Measurements from ENCODE around the gene GABRA5. TPM values are rescaled to one million over a fixed set of nuclear protein-coding genes. Genes with fewer than 3 reads are reported as not detected.
A peak's percentile ranks its signal among the peaks of the same experiment; 100 is the strongest.

GABRA5 gene
- total RNA-seq, 1 experiment from 2014 or later, result not detected

DNA sequence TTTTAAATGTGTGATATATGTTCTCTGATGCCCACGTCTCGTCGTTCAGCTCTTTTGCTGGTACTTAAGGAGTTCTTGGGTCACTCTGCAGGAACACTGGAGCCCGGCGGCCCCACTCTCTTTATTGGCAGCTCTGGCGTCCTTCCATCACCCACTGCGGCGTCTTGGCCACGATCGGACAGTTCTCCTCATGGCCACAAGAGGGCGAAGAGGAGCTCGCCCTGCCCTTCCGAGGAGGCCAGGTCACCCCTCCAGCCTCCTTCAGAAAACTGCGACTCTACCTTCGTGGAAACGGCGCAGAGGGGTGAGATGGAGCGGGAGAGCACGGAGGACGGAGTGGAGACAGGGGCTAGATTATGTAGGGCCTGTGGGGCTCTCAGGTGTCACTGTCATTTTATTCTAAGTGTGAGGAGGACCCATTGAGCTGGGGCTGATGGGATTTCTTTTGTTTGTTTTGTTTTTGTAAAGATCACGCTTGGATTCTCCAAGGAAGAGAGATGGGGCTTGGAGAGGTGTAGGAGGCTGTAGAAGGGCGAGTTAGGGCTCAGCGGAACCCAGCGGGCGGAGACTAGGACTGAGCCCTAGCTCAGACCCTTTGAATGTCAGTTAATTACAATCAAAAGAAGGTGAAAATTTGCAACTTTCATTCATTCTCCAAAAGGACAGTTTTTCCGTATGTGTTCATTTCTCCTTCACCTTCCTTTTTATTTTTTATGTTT is 28.0 kb upstream of the GABRA5 start:
- no peak overlapping the region for H3K4me3 ChIP-seq (ENCODE audit: low read depth, low read length)
- H3K9me3 ChIP-seq, result peaks cover 8% of the 10 kb centered on the region
- Mint-ChIP-seq H3K36me3 (ENCODE audit: insufficient read depth, unreplicated experiment) (no peaks in the 10 kb centered on the region), H3K27me3 (ENCODE audit: insufficient read depth, unreplicated experiment) (peaks cover 4% of the 10 kb centered on the region), H3K4me3 (ENCODE audit: unreplicated experiment) (no peak overlapping the region), H3K27ac (ENCODE audit: unreplicated experiment) (no peak overlapping the region), H3K9me3 (ENCODE audit: unreplicated experiment) (peaks cover 24% of the 10 kb centered on the region), H3K4me1 (ENCODE audit: low read depth, unreplicated experiment) (no peaks in the 10 kb centered on the region)
- intact Hi-C loops (cut with micrococcal nuclease; ENCODE audit: unreplicated experiment), result loop anchor here (1.0 kb wide), 1 partner anchor 25 kb away; no protein-coding TSS in a partner anchor
- TF ChIP-seq, protein P1, sequence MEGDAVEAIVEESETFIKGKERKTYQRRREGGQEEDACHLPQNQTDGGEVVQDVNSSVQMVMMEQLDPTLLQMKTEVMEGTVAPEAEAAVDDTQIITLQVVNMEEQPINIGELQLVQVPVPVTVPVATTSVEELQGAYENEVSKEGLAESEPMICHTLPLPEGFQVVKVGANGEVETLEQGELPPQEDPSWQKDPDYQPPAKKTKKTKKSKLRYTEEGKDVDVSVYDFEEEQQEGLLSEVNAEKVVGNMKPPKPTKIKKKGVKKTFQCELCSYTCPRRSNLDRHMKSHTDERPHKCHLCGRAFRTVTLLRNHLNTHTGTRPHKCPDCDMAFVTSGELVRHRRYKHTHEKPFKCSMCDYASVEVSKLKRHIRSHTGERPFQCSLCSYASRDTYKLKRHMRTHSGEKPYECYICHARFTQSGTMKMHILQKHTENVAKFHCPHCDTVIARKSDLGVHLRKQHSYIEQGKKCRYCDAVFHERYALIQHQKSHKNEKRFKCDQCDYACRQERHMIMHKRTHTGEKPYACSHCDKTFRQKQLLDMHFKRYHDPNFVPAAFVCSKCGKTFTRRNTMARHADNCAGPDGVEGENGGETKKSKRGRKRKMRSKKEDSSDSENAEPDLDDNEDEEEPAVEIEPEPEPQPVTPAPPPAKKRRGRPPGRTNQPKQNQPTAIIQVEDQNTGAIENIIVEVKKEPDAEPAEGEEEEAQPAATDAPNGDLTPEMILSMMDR (IDR thresholded peaks at IDR 0.05; ENCODE audit: insufficient read depth in 1 of 2, low read depth in 1 of 2, low read length in 1 of 2, severe bottlenecking in 1 of 2, unreplicated experiment in 1 of 2), result peak; percentile 30 to 60
- ChIA-PET POLR2A (no interaction called here), CTCF (interaction anchor here (0.7 to 0.8 kb wide), 2 partner anchors 13 to 25 kb away, joined by 3 read pairs; no protein-coding TSS in a partner anchor)
- no peaks in the 10 kb centered on the region for H3K36me3 ChIP-seq (ENCODE audit: control insufficient read depth, insufficient read depth, low read length)
- H3K27me3 ChIP-seq (replicated peaks; ENCODE audit: control insufficient read depth, insufficient read depth, low read length), result no peaks in the 10 kb centered on the region
- no peaks in the 10 kb centered on the region for H3K4me1 ChIP-seq
- BruUV-seq (replicated peaks), result no TSS peak
- peak in 1 of 2 experiments; percentile 34 for DNase-seq

GRCh38 chr15:26841514-26841913 is 25.3 kb upstream of the GABRA5 start:
- no peaks in the 10 kb centered on the region for H3K4me1 Mint-ChIP-seq (ENCODE audit: low read depth, unreplicated experiment)
- ChIA-PET CTCF (no interaction called here), POLR2A (no interaction called here)
- Histone ChIP-seq H3K9me3 (peaks cover 5% of the 10 kb centered on the region), H3K4me3 (ENCODE audit: low read depth, low read length) (no peak overlapping the region), H3K4me1 (no peaks in the 10 kb centered on the region), H3K27me3 (replicated peaks; ENCODE audit: control insufficient read depth, insufficient read depth, low read length) (no peaks in the 10 kb centered on the region), H3K36me3 (ENCODE audit: control insufficient read depth, insufficient read depth, low read length) (no peaks in the 10 kb centered on the region)
- DNase-seq, result no peak
- no peak overlapping the region for H3K4me3 Mint-ChIP-seq (ENCODE audit: unreplicated experiment)
- no TSS peak for BruUV-seq (replicated peaks)
- peaks cover 24% of the 10 kb centered on the region for H3K9me3 Mint-ChIP-seq (ENCODE audit: unreplicated experiment)
- H3K27ac Mint-ChIP-seq (ENCODE audit: unreplicated experiment), result no peak overlapping the region
- TF ChIP-seq, protein P1 (IDR thresholded peaks at IDR 0.05; ENCODE audit: insufficient read depth in 1 of 2, low read depth in 1 of 2, low read length in 1 of 2, severe bottlenecking in 1 of 2, unreplicated experiment in 1 of 2), result no peak
- no peaks in the 10 kb centered on the region for H3K36me3 Mint-ChIP-seq (ENCODE audit: insufficient read depth, unreplicated experiment)
- H3K27me3 Mint-ChIP-seq (ENCODE audit: insufficient read depth, unreplicated experiment), result peaks cover 4% of the 10 kb centered on the region
- intact Hi-C loops (cut with micrococcal nuclease; ENCODE audit: unreplicated experiment), result no loop called here

GRCh38 chr15:26841941-26842340 is 24.9 kb upstream of the GABRA5 start:
- Mint-ChIP-seq H3K27me3 (ENCODE audit: insufficient read depth, unreplicated experiment) (peaks cover 4% of the 10 kb centered on the region), H3K9me3 (ENCODE audit: unreplicated experiment) (peaks cover 21% of the 10 kb centered on the region), H3K4me3 (ENCODE audit: unreplicated experiment) (no peak overlapping the region), H3K4me1 (ENCODE audit: low read depth, unreplicated experiment) (no peaks in the 10 kb centered on the region), H3K27ac (ENCODE audit: unreplicated experiment) (no peak overlapping the region), H3K36me3 (ENCODE audit: insufficient read depth, unreplicated experiment) (no peaks in the 10 kb centered on the region)
- TF ChIP-seq, protein P1 (IDR thresholded peaks at IDR 0.05; ENCODE audit: insufficient read depth in 1 of 2, low read depth in 1 of 2, low read length in 1 of 2, severe bottlenecking in 1 of 2, unreplicated experiment in 1 of 2), result no peak
- no peak for DNase-seq
- Histone ChIP-seq H3K36me3 (ENCODE audit: control insufficient read depth, insufficient read depth, low read length) (no peaks in the 10 kb centered on the region), H3K4me3 (ENCODE audit: low read depth, low read length) (no peak overlapping the region), H3K4me1 (no peaks in the 10 kb centered on the region), H3K27me3 (replicated peaks; ENCODE audit: control insufficient read depth, insufficient read depth, low read length) (no peaks in the 10 kb centered on the region), H3K9me3 (peaks cover under 1% of the 10 kb centered on the region)
- intact Hi-C loops (cut with micrococcal nuclease; ENCODE audit: unreplicated experiment), result no loop called here
- ChIA-PET CTCF (no interaction called here), POLR2A (no interaction called here)
- BruUV-seq (replicated peaks), result no TSS peak

All from Caco-2 (cell line).